ENCODE results near the gene ANTXR2. TPM values are rescaled to one million over a fixed set of nuclear protein-coding genes. Genes with fewer than 3 reads are reported as not detected.
"Not testable (repeated sequence)": the region's sequence is repeated elsewhere in the genome, so short reads cannot be mapped to it uniquely, and the experiment has no call there.

The ANTXR2 gene
- total RNA-seq, 1 donor from 2014 or later, result 1.8 TPM

DNA sequence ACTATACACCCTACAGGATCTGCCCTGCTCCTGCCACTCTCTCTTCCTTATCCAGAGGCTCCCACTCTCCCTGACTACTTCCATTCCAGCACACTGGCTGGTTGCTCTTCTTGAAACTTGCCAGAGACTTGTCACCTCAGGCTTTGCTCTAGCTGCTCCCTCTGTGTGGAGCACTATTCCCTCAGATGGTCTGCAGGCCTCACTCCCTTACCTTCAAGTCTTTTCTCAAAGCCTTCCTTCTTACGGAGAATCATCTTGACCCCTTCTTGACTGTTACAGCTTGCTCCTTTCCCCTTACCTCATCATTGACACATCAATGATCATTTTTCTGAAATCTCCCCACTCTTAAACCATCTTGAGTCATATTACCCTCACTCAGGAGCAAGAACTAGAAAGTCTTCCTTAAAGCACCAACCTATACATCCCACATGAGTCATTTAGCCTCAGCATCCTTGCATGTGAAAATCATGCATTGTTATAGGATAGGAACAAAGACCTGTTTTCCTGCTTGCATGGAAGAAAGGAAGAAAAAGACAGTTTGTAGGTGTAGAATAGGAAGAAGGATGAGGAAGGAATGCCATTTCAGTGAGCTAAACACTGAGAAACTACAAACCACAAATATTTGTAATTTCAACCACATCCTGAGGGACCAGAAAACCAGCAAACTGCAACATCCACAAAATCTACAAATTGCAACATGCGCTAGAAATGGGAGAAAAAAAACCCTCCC lies 55.7 kb downstream of the ANTXR2 start:
- ATAC-seq, result no peak

DNA sequence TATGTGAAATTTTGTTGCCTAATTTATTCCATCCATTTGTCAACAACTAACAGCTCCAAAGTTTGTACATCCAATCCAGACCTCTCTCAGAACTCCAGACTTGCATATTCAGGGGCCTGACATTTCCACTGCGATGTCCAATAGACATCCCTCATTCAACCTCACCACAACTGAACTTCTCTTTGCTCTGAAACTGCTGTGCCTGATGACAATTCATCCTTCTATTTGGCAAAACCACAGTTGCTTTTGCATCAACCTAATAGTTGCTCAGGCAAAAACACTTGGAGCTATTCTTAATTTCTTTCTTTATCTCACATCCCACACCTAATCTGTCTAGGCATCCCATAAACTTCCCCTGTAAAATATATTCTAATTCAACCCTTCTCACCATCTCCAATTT lies 56.5 kb downstream of the ANTXR2 start:
- no peak for ATAC-seq

DNA sequence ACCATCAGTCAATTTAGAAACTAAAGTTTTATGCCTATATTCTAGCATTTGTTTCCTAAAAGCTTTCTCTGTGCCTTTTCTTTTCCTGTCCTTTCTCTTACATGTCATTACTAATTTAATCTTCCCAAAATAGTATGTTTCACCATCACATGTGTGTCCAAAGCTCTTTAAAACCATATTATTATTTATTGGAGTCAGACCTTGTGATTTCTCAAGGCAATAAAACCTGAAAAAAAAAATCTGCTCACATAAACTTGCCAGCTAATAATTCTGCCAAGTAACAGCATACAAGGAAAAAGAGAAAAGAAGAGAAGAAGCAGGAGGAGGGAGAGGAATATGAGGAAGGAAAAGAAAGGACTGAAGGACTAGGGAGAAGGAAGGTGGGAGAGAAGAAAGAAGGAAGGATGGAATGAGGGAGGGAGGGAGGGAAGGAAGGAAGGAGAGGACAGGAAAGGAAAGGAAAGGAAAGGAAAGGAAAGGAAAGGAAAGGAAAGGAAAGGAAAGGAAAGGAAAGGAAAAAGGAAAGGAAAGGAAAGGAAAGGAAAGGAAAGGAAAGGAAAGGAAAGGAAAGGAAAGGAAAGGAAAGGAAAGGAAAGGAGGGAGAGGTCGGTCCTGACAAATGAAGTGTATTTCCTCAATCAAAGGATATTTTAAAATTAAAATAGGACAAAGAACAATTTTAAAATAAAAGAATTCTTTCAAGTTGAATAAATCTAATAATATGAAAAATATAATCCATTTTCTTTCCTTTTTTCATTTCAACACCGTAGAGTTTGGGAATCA lies 57.4 kb downstream of the ANTXR2 start:
- ATAC-seq, result no peak

DNA sequence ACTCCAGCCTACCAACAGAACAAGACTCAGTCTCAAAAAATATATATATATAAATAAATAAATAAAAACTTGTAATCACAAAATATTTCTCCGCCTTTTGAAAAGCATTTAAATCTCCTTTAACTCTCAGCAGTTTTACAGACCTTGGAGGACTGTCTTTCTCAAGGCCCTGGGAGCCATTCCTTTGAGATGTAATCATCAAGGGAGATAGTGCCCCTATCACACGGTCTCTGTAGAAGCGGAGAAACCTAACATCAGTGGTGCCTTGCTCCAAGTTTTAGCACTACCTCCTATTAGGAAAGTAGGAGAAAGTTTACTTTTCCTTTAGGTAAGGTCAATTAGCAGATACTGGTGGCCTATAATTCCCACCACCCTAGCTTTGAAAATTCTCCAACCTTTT lies 58.5 kb downstream of the ANTXR2 start:
- no peak for ATAC-seq

DNA sequence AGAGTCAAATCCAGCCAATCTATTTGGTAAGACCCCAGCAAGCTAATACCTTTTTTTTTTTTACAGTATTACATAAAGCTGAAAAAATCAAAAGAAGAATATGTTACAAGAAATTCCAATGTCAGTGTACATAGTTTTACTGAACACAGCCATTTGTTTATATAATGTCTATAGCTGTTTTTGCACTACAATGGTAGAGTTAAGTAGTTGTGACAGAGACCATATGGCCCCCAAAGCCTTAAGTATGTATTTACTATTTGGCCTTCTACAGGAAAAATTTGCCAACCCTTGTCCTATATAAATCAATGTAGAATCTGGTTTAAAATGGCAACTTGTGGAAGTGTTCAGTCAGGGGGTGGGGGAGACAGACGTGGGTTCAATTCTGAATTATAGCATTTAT lies 60.7 kb downstream of the ANTXR2 start:
- ATAC-seq, result no peak

DNA sequence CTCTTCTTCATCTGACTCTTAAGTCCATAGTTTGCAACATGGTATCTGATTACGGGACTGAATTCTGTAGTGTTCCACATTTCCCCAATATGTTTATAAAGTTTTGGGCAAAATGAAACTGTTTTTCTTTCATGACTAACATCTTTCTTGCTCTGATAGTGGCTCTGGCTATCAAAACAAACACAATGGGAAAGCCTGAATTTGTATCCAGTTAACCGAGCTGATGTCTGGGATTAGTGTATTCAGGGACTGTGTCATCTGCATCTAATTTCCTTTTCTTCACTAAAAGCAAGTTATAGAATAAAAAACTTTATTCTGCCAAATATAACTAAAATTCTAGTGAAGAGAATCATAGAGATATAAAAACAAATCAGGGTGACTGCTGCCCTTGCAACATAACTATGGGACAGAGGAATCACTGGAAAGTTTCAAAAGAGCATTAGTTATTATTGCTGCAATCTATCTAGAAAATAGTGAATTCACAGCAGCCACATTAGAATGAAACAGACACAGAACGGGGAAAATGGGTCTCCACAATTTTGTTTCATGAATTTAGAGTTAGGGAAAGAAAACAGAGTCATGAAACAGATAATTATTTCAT lies 61.3 kb downstream of the ANTXR2 start:
- no peak for ATAC-seq

DNA sequence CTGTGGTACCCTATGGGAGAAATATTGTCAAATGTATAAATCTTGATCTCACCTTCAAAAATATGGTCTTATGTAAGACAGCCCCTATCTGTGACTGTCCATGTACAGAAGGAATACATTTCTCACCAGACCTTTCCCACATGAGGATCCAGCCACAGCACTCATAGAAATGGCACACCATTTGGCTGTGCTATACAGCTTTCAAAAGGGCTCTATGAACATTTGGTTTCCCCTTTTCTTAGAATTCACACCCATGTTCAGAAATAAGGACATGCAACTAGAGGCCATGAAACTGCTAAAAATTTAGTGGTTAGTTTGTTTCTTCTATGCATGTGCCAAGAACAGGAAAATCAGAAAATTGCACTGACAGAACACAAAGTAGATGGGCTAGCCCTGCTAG lies 62.7 kb downstream of the ANTXR2 start:
- ATAC-seq, result no peak

DNA sequence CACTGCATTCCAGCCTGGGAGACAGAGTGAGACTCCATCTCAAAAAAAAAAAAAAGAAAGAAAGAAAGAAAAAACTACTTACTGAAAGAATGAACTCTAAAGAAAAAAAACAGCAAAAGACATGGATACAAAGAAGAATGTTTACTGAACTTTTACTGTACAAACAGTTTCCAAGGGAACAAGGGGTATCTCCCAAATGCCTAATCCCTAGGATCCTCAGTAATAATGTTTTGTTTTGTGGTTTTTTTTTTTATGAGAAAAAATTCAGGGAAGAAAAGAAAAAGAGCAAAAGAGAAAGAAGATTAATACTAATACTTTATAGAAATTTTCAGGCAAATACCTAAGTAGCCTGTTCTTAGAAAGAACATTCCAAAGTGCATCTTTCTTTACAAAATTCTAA lies 63.2 kb downstream of the ANTXR2 start:
- no peak for ATAC-seq

DNA sequence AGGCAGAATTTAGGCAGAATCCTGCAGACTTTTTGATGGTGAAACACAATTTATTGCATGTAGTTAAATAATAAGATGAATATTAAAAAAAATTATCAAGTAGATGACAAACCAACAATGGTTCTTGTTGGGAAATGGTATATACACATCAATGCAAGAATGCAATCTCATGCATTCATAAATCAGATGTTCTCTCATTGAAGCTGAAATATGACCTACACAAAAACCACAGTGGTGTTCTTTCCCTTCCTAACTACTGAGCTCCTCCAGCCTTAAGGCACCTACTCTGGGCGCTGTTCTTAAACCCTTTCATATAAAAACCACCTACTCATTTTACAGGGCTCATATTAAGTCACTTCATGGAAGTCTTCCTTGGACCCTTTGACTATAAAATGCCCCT lies 64.1 kb downstream of the ANTXR2 start:
- no peak for ATAC-seq

DNA sequence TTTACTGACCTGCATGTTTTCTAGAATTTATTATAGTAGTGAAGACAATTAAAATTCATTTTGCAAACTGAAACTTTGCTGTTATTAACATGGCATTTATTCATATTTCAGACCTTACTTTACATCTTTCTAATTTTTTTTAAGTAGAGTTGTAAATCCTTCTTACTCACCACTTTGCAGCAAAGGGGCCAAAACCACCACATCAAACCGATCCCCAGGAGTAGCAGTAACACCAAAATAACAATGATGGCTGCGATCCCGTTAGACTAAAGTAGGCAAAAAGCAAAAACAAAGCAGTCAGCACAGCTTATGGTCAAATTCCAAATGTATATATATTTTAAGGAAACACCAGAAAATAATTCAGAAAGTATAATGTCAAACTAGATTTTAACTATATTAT lies 64.7 kb downstream of the ANTXR2 start:
- ATAC-seq, result no peak

DNA sequence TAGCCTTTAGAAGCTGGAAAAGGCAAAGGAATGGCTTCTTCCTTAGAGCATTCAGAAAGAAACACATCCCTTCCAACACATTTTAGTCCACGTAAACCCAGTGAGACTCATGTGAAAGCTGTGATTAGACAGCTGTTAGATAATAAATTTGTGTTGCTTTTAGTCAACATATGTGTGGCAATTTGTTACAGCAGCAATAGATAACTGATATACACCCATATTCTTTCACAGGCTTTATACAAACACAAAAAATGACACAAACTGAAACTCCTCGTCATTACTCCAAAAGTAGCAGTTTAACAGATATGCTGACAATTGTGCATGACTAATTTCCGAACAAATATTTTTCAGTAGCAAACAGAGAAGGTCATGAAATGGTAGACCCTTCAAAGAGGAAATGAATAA lies 65.3 kb downstream of the ANTXR2 start:
- ATAC-seq, result no peak

DNA sequence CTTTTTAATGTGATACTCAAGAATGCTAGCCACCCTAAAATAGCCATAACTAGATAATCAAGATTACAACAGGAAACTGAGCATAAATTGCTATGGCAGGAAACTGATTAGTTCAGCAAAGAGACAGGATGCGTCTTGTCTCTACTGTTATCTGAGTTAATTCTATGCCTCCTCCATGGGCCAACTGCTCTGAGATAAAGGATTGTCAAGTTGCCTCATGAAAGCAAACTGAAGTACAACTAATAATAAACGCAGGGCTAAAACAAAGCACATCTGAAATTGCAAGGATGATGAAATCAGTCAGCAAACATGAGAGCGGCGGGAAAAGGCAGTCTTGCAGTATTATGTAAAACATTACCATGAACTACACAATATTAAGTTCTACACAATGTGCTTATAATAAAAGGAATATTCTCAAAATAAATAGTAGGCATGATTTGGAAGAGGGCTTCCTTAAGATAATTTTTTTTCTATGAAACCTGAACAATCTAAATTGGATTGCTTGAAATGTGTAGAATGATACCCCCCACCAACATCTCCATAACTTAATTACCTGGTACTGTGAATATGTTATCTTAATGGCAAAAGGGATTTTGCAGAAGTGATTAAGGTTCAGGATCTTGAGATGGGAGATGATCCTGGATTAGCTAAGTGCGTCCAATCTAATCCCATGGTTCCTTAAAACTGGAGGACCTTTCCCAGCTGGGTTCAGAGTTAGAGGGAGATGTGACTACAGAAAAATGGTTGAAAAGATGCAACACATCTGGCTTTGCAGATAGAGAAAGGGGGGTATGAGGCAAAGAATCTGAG lies 65.9 kb downstream of the ANTXR2 start:
- ATAC-seq, result peak; percentile 25

DNA sequence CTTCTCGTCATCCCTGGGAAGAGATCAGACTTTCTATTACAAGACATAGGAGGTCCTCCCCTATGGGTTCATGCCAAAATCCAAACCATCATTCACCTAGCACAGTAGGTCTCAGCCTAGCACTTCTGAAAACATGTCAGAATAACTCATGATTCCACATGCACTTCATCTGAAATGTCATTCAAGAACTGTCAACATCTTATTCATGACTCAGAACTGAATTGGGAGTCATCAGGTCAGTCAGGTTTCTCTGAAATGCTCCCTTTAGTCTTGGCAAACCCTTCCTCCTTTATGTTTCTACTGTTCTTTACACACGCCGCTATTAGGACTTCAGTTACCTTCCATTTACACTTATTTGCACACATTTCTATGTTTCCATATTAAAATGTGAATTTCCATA lies 67.2 kb downstream of the ANTXR2 start:
- ATAC-seq, result peak; percentile 92

DNA sequence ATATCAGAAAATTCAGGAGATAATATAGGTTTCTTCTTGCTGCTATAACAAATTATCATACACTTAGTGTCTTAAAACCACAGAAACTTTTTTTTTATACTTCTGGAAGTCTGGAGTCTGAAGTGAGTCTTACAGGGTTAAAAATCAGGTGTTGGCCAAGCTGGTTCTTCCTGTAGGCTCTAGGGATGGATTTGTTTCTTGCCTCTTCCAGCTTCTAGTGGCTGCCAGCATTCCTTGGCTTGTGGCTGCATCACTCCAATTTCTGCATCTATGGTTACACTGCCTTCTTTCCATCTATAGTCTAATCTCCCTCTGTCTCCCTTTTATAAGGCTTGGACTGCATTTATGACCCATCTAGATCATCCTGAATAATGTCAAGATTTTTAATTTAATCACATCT lies 68.7 kb downstream of the ANTXR2 start:
- no peak for ATAC-seq

DNA sequence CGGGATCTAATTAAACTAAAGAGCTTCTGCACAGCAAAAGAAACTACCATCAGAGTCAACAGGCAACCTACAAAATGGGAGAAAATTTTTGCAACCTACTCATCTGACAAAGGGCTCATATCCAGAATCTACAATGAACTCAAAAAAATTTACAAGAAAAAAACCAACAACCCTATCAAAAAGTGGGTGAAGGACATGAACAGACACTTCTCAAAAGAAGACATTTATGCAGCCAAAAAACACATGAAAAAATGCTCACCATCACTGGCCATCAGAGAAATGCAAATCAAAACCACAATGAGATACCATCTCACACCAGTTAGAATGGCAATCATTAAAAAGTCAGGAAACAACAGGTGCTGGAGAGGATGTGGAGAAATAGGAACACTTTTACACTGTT lies 70.5 kb downstream of the ANTXR2 start:
- not testable (repeated sequence) for ATAC-seq

DNA sequence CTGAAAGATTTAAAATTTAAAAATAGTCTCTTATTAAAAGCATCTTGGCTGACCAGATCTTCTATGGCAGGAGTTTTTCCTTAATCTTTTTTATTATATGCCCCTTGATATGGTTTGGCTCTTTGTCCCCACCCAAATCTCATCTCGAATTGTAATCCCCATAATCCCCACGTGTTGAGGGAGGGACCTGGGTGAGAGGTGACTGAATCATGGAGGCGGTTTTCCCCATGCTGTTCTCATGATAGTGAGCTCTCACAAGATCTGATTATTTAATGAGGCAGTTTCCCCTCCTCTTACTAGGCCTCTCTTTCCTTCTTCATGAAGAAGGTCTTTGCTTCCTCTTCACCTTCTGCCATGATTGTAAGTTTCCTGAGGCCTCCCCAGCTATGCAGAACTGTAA lies 74.0 kb downstream of the ANTXR2 start:
- not testable (repeated sequence) for ATAC-seq

DNA sequence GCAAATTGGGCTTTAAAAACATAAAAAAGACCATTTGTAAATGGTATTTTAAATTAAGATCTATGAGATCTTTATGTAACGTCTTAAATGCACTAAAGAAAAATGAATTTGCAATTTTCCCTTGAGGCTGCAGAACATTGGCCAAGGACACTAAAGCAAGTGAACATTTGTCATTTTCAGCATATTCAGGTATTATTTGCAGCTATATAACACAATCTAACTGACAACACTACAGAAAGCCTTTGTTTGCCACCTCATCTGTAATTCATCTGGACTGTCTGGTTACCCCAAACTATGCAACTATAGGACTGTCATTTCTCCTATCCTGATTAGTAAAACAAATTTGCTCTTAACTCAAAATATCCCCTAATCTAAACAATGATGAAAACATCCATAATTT lies 74.8 kb downstream of the ANTXR2 start:
- no peak for ATAC-seq

DNA sequence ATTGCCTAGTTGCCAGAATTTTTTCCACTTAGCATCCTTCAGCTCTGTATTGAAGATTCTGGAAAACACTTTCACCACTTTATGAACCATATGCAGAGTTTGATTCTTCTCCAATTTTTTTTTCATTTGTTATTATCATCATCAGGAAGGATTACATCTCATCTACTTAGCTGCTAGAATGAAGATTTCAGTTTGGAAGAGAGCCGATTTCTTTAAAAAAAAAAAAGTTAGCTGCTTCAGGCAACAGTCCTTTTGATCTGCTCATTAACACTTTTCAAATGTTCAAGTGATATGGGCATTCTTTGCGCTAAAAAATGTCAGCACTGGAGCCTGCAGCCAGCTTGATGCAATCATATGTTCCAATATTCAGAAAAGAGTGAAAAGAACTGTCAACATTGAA lies 76.2 kb downstream of the ANTXR2 start:
- no peak for ATAC-seq

DNA sequence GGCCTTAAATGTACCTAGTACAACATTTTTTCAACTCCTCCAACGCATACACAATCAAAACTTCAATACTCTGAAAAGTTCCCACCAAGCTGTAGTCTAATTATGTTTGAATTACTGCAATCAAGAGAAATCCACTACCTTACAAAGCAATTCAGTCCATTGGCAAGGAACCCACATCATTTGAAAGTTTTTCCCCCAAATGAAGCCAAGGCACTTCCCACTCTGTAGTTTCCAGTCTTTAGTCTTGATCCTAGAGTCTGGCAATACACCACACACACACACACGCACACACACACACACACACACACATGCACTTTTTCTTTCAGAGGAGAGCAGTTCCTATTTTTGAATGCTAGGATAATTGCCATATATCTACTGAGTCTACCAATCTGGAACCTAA lies 79.6 kb downstream of the ANTXR2 start:
- no peak for ATAC-seq

DNA sequence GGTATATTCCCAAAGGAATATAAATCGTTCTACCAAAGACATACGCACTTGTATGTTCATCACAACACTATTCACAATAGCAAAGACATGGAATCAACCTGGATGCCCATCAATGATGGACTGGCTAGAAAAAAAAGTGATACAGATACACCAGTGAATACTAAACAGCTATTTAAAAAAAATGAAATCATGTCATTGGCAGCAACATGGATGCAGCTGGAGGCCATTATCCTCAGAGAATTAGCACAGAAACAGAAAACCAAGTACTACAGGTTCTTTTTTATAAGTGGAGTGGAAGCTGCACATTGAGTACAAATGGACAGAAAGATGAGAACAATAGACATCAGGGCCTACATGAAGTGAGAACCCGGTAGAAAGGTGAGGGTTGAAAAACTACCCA lies 81.4 kb downstream of the ANTXR2 start:
- no peak for ATAC-seq

DNA sequence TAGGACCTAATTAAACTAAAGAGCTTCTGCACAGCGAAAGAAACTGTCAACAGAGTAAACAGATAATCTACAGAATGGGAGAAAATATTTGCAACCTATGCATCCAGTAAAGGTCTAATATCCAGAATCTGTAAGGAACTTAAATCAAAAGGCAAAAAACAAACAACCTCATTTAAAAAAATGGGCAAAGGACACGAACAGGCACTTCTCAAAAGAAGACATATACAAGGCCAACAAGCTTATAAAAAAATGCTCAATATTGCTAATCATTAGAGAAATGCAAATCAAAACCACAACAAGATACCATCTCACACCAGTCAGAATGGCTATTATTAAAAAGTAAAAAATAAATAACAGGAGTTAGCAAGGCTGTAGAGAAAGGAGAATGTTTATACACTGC lies 81.9 kb downstream of the ANTXR2 start:
- not testable (repeated sequence) for ATAC-seq

DNA sequence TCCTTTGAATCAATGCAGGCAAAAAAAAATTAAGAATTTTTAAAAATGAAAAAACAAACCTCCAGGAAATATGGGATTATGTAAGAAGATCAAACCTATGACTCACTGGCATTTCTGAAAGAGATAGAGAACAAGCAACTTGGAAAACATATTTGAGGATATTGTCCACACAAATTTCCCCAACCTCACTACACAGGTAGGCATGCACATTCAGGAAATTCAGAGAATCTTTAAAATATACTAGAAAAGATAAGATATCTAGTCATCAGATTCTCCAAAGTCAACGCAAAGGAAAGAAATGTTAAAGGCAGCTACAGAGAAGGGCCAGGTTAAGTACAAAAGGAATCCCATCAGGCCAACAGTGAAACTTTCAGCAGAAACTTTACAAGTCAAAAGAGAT lies 85.6 kb downstream of the ANTXR2 start:
- ATAC-seq, result no peak

DNA sequence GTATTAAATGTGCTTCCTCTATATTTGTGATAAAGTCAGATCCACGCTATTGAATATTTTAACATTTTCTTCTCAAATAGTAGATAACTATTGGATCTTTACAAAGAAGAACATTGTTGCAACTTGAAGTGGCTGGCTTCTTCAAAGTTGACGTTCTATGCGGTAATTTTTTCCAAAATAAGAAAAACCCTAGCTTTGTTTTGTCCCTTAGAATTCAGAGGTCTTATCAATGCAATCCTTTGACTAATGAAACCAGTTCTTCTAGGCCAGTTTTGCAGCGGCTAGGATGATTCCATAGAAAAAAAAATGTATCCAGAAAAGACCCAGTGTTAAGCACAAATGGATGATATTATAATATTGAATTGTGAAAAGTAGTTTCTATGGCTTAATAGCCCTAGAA lies 89.6 kb downstream of the ANTXR2 start:
- ATAC-seq, result no peak
